Liver (tissue), 9 donors: ENCODE results near the gene TMEM106A. TPM values are rescaled to one million over a fixed set of nuclear protein-coding genes. Genes with fewer than 3 reads are reported as not detected.

ENCODE experiments used
- DNase-seq: peaks from one replicate; pipeline ENCODE4 v3.0.0-alpha.2; 2017; ENCODE audit warnings: low spot score
- H3K27ac ChIP-seq, 2 donors: one replicate each; pipeline ENCODE4 v1.7.0; 2013; ENCODE audit warnings: inconsistent platforms in 2 of 2, low read length in 2 of 2, control low read depth in 1 of 2, low read depth in 1 of 2, mild to moderate bottlenecking in 1 of 2
- H3K27me3 ChIP-seq, 4 donors: one replicate each; pipeline versions ENCODE4 v1.6.1 to v1.7.0; 2013; ENCODE audit warnings: low read length in 3 of 4, inconsistent platforms in 1 of 4, mild to moderate bottlenecking in 1 of 4, moderate library complexity in 1 of 4; ENCODE audit not compliant: control insufficient read depth in 4 of 4, insufficient read depth in 4 of 4
- H3K36me3 ChIP-seq, 4 donors: one replicate each; pipeline versions ENCODE4 v1.6.1 to v1.7.0; 2013; ENCODE audit warnings: low read length in 3 of 4, mild to moderate bottlenecking in 3 of 4, low read depth in 1 of 4, moderate library complexity in 1 of 4; ENCODE audit not compliant: control insufficient read depth in 4 of 4, insufficient read depth in 3 of 4
- H3K4me1 ChIP-seq, 4 donors: one replicate each; pipeline versions ENCODE4 v1.6.1 to v1.7.0; 2013; ENCODE audit warnings: low read length in 3 of 4, mild to moderate bottlenecking in 3 of 4, moderate library complexity in 1 of 4; ENCODE audit not compliant: control insufficient read depth in 4 of 4, insufficient read depth in 4 of 4
- H3K4me3 ChIP-seq, 3 donors: one replicate each; pipeline versions ENCODE4 v1.6.1 to v1.7.0; 2013; ENCODE audit warnings: low read length in 3 of 3, control low read depth in 1 of 3, low read depth in 1 of 3, mild to moderate bottlenecking in 1 of 3
- H3K9ac ChIP-seq, 2 donors: one replicate each; pipeline ENCODE4 v1.7.0; 2013; ENCODE audit warnings: low read length in 2 of 2, mild to moderate bottlenecking in 2 of 2, moderate library complexity in 2 of 2, control low read depth in 1 of 2, low read depth in 1 of 2
- H3K9me3 ChIP-seq, 4 donors: one replicate each; pipeline versions ENCODE4 v1.6.1 to v1.7.0; 2013; ENCODE audit warnings: low read length in 3 of 4; ENCODE audit not compliant: control insufficient read depth in 4 of 4
- ATF3 ChIP-seq: IDR thresholded peaks from 2 replicates; pipeline ENCODE4 v1.6.1; 2016; ENCODE audit warnings: antibody characterized with exemption
- EGR1 ChIP-seq, 2 donors: IDR thresholded peaks; 2 replicates each; pipeline ENCODE4 v1.6.1; 2016 to 2018; ENCODE audit warnings: antibody characterized with exemption in 2 of 2, low read depth in 2 of 2
- FOXA1 ChIP-seq: IDR thresholded peaks from 2 replicates; pipeline ENCODE4 v1.6.1; 2016; ENCODE audit warnings: antibody characterized with exemption
- FOXA2 ChIP-seq: IDR thresholded peaks from 2 replicates; pipeline ENCODE4 v1.6.1; 2016; ENCODE audit warnings: antibody characterized with exemption
- GABPA ChIP-seq, 2 donors: IDR thresholded peaks in 1 of 2; conservative IDR thresholded peaks in 1 of 2; 2 replicates each; pipeline ENCODE4 v1.6.1; 2016; ENCODE audit warnings: antibody characterized with exemption in 2 of 2, mild to moderate bottlenecking in 1 of 2, moderate library complexity in 1 of 2
- HNF4A ChIP-seq, 2 donors: conservative IDR thresholded peaks; 2 replicates each; pipeline ENCODE4 v1.6.1; 2016; ENCODE audit warnings: antibody characterized with exemption in 2 of 2, mild to moderate bottlenecking in 2 of 2
- HNF4G ChIP-seq: IDR thresholded peaks from 2 replicates; pipeline ENCODE4 v1.6.1; 2016; ENCODE audit warnings: antibody characterized with exemption
- JUND ChIP-seq, 2 donors: IDR thresholded peaks; 2 replicates each; pipeline ENCODE4 v1.6.1; 2016; ENCODE audit warnings: antibody characterized with exemption in 2 of 2
- NR2F2 ChIP-seq: IDR thresholded peaks from 2 replicates; pipeline ENCODE4 v1.6.1; 2016; ENCODE audit warnings: antibody characterized with exemption
- RAD21 ChIP-seq, 2 donors: IDR thresholded peaks; 2 replicates each; pipeline ENCODE4 v1.6.1; 2016; ENCODE audit warnings: antibody characterized with exemption in 2 of 2, mild to moderate bottlenecking in 2 of 2
- REST ChIP-seq: IDR thresholded peaks from 2 replicates; pipeline ENCODE4 v1.6.1; 2016; ENCODE audit warnings: antibody characterized with exemption, mild to moderate bottlenecking
- RXRA ChIP-seq, 2 donors: IDR thresholded peaks; 2 replicates each; pipeline ENCODE4 v1.6.1; 2017 to 2018; ENCODE audit warnings: antibody characterized with exemption in 2 of 2, mild to moderate bottlenecking in 1 of 2
- SP1 ChIP-seq: IDR thresholded peaks from 2 replicates; pipeline ENCODE4 v1.6.1; 2018; ENCODE audit warnings: antibody characterized with exemption, mild to moderate bottlenecking
- TAF1 ChIP-seq: conservative IDR thresholded peaks from 2 replicates; pipeline ENCODE4 v1.6.1; 2016; ENCODE audit warnings: antibody characterized with exemption, mild to moderate bottlenecking
- YY1 ChIP-seq: IDR thresholded peaks from 2 replicates; pipeline ENCODE4 v1.6.1; 2016; ENCODE audit warnings: antibody characterized with exemption, mild to moderate bottlenecking
- ZBTB33 ChIP-seq: IDR thresholded peaks from 2 replicates; pipeline ENCODE4 v1.6.1; 2016; ENCODE audit warnings: antibody characterized with exemption
- WGBS: extraction: QIAGEN DNeasy Blood & Tissue Kit; methylation state at CpG from one replicate; pipeline ENCODE4 v1.1.7; 2013; 5-methylcytosine and 5-hydroxymethylcytosine counted together
- polyA plus RNA-seq, 2 donors: library from polyadenylated mRNA; stranded (reverse) in 1 of 2; unstranded in 1 of 2; fragments of 200-250 nt in 1 of 2; fragments of >200 nt in 1 of 2; fragmentation: Nextera tagmentation in 1 of 2; extraction: Ambion mirVana in 1 of 2; gene quantifications; one replicate each; pipeline versions ENCODE4 v1.2.1 to v1.2.3, GENCODE V29; 2013 to 2015
- total RNA-seq, 2 donors: library from RNA; depleted of rRNA; stranded (reverse); fragments of >200 nt; gene quantifications; one replicate each; pipeline ENCODE4 v1.2.3, GENCODE V29; 2014
- TF ChIP-seq, protein P1 (sequence below): IDR thresholded peaks from 2 replicates; pipeline ENCODE4 v1.6.1; 2016; ENCODE audit warnings: antibody characterized with exemption
- TF ChIP-seq, protein P2 (sequence below): fragments of 150-350 bp; IDR thresholded peaks from 2 replicates; pipeline ENCODE4 v1.5.1; 2017; ENCODE audit warnings: improper control_type of control experiment, low read depth, low read length; ENCODE audit not compliant: missing input control
- donor health status: healthy.
- donor health status: healthy.
- donor health status: healthy.
- donor health status: healthy.
- donor health status: healthy.

TMEM106A gene
- total and polyA plus RNA-seq, 4 donors: 1.3 to 3.8 (median 2.6) TPM

DNA sequence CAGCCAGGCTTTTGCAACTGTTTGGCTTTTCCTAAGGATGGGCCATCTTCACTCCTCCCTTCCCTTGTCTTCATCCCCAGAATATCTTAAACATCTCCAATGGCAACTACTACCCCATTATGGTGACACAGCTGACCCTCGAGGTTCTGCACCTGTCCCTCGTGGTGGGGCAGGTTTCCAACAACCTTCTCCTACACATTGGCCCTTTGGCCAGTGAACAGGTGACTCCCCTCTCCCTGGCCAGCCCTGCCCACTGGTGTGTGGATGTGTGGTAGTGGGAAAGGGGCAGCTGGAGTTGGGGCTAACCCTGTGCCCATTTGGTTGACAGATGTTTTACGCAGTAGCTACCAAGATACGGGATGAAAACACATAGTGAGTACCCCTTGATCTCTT is 4.7 kb downstream of the TMEM106A start (continued):
- no peak for TF ChIP-seq REST
- no peak for TF ChIP-seq TAF1
- no peak for TF ChIP-seq SP1
- TF ChIP-seq RXRA (IDR thresholded peaks at IDR 0.05): no peak
- TF ChIP-seq RAD21 (IDR thresholded peaks at IDR 0.05): no peak

DNA sequence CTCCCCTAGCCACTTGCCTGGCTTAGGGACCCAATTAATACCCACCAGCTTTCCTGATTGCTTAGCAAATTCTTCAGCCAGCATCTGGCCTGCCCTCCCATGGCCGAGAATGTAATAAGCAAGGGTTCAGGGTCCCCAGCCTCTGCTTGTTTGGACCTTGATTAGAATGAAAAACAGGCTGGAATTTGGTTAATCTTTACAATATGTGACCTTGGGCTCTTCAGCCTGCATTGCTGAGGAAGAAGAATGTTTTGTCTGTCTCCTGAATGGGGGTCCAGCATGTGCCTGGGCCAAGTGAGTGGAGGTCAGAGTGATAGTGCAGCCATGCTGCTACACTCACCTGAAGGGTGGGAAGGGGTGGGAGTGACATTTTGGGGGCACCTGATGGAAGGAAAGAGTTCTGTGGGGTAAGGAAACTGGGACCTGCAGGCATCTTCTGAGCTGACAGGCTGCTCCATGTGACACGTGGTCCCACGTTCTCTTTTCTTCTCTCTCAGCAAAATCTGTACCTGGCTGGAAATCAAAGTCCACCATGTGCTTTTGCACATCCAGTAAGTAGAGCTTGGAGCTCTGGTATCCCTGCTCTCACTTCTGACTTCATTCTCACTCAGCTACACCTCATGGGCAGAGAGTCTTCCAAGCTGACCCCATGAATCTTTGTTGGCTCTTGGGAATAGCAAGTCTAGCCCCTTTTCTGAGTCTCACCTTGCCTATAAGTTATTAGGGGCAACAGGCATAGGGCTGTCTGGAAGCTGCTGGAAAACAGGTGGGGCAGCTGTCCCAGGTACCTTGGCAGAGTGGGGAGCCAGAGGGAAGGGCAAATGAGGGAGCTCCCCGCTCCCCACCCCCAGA is 5.3 kb downstream of the TMEM106A start:
- Histone ChIP-seq H3K27ac (no peak overlapping the region), H3K27me3 (no peaks in the 10 kb centered on the region), H3K9ac (no peak overlapping the region), H3K36me3 (peaks cover 0 to 14% (median 4%) of the 10 kb centered on the region in 4 donors), H3K4me1 (peaks cover 17 to 38% (median 29%) of the 10 kb centered on the region in 4 donors), H3K4me3 (no peak overlapping the region), H3K9me3 (no peaks in the 10 kb centered on the region)
- TF ChIP-seq HNF4A (conservative IDR thresholded peaks at IDR 0.05) (peak; percentile 80 to 86), ZBTB33 (no peak), YY1 (no peak), SP1 (peak; percentile 74), FOXA2 (no peak), EGR1 (IDR thresholded peaks at IDR 0.05; ENCODE audit: low read depth in 2 of 2) (no peak), RXRA (IDR thresholded peaks at IDR 0.05) (peak; percentile 46), FOXA1 (no peak), JUND (IDR thresholded peaks at IDR 0.05) (no peak), RAD21 (IDR thresholded peaks at IDR 0.05) (peak; percentile 42 to 58), REST (no peak), TAF1 (no peak), NR2F2 (no peak), ATF3 (no peak), GABPA (IDR thresholded peaks at IDR 0.05 in 1 of 2, conservative IDR thresholded peaks at IDR 0.05 in 1 of 2) (no peak), HNF4G (peak; percentile 46)
- TF ChIP-seq, protein P1, sequence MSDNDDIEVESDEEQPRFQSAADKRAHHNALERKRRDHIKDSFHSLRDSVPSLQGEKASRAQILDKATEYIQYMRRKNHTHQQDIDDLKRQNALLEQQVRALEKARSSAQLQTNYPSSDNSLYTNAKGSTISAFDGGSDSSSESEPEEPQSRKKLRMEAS: no peak
- TF ChIP-seq, protein P2, sequence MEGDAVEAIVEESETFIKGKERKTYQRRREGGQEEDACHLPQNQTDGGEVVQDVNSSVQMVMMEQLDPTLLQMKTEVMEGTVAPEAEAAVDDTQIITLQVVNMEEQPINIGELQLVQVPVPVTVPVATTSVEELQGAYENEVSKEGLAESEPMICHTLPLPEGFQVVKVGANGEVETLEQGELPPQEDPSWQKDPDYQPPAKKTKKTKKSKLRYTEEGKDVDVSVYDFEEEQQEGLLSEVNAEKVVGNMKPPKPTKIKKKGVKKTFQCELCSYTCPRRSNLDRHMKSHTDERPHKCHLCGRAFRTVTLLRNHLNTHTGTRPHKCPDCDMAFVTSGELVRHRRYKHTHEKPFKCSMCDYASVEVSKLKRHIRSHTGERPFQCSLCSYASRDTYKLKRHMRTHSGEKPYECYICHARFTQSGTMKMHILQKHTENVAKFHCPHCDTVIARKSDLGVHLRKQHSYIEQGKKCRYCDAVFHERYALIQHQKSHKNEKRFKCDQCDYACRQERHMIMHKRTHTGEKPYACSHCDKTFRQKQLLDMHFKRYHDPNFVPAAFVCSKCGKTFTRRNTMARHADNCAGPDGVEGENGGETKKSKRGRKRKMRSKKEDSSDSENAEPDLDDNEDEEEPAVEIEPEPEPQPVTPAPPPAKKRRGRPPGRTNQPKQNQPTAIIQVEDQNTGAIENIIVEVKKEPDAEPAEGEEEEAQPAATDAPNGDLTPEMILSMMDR: no peak
- DNase-seq: no peak
- WGBS: 55% methylated on average over 4 of the region's 4 CpGs
